Right lung (tissue), 5 donors: ENCODE results near the gene DMD. TPM values are rescaled to one million over a fixed set of nuclear protein-coding genes. Genes with fewer than 3 reads are reported as not detected.

Experiments
- DNase-seq, 2 donors: peaks; one replicate each; pipeline ENCODE4 v3.0.0-alpha.2; 2013
- polyA plus RNA-seq, 5 donors: library from polyadenylated mRNA; unstranded; fragments of 120-200 nt; gene quantifications; one replicate each; pipeline versions ENCODE4 v1.2.1 to v1.2.3, GENCODE V29; 2013; ENCODE audit warnings: inconsistent platforms in 1 of 5, low replicate concordance in 1 of 5; ENCODE audit not compliant: insufficient read length in 5 of 5, insufficient read depth in 1 of 5

Gene DMD
- polyA plus RNA-seq, 5 donors, result 46.8 to 79.3 (median 59.8) TPM

DNA sequence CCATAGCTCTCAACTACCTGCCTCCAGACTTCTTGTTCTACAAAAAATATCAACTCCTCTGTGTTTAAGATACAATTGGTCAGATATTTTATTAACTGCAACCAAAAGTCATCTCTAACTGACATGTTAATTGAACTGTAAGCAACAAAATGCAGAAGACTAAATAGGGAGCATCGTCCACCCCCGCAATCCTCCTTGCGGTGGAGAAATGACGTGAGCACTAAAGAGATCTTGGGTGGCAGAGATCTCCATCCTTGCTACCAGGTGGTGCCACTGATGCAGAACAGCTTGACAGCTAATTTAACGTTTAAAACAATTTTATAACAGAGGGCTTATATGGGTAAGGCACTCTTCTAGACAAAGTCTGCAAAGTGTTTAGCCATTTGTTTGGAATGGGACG, 1975.1 kb downstream of the DMD start:
- DNase-seq, result no peak

- DNase-seq, result no peak
These were observed 1977.3 kb downstream of the DMD start for GRCh38 chrX:31233941-31234496.

GRCh38 chrX:31232506-31232905, 1978.8 kb downstream of the DMD start:
- DNase-seq, result no peak

GRCh38 chrX:31228909-31229308, 1982.4 kb downstream of the DMD start:
- DNase-seq, result no peak

DNA sequence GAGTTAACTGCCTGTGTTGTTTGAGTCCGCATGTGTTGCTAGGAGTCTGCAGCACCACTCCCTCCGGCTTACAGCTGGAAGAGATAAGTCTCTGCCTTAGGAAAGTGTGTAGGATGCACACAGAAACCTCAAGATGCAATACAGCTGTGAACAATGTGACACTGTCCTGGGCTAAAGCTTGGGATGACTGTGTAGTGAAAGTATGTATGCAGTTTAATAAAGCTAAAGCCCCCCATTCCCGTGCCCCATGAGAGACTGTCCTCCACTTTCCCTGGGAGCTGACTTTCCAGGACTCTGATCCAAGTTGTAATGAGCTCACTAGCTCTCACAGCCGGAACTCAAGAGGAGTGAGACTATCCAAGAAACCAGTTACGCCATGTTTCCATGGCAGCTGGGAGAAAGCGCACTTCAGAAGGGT, 1982.9 kb downstream of the DMD start:
- peak; percentile 67 to 79 for DNase-seq

DNA sequence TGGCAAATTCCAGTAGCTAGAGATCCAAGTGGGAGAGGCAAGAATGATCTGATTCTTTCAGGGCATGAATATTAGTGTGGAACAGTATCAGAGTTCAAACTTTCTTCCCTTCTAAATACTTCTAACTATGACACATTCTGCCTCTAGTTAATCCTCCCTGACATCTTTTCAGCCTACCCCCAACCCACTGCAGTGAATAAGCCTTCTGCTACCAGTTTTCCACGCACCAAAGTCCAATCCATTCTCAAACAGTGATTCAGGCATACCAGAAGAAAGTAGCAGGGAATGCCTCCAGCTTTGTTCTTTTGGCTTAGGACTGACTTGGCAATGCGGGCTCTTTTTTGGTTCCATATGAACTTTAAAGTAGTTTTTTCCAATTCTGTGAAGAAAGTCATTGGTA, 1984.1 kb downstream of the DMD start:
- DNase-seq, result no peak

DNA sequence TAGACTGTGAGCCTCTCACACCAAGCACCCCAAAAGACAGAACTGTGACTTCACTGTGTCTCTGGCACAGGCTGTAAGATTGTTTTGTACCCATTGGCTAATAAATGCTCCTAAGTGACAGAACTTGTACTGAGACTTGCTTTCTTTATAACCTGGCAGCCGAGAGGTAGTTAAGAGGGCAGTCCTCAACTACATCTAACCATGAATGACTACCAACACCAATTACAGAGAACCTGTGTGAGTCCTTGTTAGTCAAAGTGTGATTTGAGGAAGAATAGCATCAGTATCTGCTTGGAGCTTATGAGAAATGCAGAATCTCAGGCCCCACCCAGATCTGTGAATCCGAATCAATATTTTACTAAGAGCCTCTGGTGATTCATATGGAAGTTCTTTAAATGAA, 1985.5 kb downstream of the DMD start:
- no peak for DNase-seq

DNA sequence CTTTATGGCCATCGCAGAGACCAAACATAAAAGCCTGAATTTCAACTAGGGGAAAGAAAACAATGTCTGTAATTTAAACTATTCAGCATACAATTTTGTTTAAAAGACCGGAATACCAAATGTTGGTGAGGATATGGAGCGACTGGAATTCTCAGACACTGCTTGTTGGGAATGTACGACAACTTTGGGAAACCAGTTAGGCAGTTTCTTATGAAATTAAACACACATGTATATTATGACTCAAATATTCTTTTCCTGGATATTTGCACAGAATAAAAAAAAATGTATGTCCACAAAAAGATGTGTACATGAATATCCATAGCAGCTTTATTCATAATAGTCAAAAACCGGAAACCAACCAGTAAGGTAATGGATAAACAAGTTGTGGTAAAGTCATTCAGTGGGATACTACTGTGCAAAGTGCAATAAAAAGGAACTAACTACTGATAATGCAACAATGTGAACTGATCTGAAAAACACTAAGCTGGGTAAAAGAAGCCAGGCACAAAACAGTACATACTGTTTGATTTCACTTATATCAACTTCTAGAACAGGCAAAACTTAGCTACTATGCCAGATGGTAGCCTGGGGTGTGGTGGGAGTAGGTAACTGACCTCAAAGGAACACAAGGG, 1986.9 kb downstream of the DMD start:
- no peak for DNase-seq

DNA sequence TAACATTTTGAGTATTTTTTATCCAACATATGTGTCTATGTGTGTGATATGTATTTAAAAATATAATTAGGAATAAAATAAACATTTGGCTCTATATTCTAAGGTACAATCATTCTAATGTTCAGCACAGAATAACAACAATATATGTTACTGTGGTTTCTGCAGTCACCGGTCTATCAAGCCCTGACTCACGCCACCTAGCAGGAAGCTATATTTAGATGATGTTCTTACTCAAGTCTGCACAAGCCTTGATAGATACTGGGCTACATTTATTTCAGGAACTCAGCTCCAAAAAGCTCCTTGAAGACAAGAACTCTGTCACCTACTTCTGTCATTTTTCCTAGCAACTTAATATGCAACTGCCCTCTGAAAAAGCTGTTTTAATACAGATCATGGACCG, 1987.5 kb downstream of the DMD start:
- DNase-seq, result no peak

- no peak for DNase-seq
These were observed 1988.4 kb downstream of the DMD start for GRCh38 chrX:31222946-31223345.

DNA sequence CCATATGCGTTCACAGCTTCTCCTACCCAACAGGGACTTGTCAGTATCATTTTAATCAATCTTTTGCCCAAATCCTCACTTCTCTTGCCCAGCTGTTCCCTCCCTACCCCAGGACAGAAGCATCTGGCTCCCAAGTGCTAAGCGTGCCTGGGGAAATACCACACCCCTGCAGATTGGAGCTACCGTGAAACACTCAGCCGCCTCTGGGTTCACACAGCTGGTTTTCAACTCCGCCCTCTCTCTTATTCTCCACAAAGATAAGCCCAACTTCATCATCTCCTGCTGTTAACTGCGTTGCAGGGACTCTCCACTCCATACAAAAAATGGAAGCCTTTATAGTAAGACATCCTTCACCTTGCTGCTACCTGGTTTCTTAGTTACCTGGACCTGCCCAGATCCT, 1992.2 kb downstream of the DMD start:
- DNase-seq, result no peak

DNA sequence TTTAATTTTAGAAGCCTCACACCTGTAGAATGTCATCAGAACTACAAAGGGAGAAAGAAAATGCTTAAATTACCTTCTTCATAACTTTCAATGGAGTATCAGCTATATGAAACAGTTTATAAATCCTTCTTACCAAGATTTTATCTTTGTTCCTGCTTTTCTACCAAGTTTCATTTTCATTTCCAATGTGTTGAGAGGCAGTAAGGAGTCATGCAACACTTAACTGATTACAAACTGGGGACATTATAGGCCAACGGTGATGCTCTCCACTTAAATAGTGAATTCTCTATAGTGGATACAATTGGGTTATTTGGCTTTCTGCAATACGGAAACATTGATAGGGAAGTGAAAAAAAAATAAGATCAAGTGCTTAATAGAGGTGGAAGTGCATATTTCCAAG, 1994.3 kb downstream of the DMD start:
- DNase-seq, result no peak

- no peak for DNase-seq
These were observed 1996.0 kb downstream of the DMD start for GRCh38 chrX:31215277-31215815.

DNA sequence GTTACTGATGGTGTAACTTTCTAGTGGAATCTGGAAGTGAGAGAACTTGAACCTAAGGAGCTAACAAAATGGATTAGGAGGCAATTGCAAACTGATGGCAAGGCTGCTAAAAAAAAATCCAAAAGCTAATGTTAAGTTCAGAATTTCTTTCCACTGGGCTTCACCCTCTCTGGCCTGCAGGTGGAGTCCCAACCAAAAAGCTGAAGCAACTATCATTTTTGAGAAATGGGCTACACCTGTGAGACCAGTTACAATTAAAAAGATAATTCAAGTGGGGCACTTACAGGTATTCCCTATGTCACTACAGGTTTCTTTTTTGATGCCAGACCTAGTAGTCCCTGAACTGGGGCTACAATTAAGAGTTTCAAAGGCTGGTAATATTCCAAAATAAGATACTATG, 1997.4 kb downstream of the DMD start:
- DNase-seq, result no peak

GRCh38 chrX:31212856-31213748, 1998.2 kb downstream of the DMD start:
- no peak for DNase-seq

DNA sequence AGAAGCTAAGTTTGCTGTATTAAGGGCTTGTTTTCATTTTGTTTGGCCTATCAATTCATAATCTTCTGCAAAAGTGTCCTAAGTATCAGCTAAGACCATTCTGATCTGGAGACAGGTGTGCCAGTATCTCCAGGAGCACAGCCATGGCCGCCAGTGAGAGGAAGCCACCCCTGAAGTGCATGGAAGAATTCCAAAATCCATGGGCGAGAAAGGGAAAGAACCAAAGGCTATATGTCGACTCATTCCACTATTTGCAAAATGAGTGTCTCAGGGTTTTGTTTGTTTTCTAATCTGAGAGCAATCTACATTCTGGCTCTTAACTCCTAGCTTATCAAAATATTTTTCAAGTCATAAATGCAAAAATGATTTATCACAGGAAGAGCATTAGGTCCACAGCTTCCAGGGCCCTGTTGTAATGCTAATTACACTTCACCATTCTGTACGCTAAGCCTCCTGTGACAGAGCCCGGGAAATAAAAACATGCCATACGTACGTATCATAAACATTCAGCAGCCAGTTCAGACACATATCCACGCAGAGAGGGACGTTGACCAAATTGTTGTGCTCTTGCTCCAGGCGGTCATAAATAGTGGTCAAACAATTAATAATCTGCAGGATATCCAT, 2002.2 kb downstream of the DMD start:
- DNase-seq, result no peak

- no peak for DNase-seq
These were observed 2009.8 kb downstream of the DMD start for GRCh38 chrX:31201503-31201902.

DNA sequence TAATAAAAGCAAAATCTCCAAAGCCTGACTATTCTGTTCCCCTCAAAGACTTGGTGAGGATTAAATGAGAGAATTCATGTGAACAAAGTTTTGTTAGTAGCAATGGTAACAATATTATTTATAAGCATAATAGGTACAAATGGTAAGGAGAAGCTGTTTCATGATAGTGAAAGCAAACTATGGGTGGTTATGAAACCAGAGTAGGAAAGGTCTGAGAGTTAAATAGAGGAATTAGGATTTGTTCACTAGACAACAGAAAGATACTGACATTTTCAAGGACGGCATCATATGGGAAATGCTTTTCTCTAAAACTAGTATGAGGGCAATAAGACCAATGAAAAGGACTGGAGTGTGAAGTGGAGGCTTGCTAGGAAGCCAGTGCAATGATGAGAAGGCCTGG, 2010.9 kb downstream of the DMD start:
- DNase-seq, result no peak

DNA sequence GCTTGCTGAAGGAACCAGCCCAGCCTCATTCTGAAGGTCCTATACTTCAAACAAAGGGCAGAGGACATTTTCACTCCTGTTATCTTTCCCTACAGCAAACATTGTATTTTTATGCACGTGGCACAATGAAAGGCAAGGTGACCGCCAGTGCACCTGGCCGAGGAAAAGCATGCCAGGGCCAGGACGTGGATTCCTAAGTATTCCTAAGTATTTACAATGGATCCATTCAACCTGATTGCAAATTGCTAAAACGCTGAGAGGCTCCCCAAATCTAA, 2011.6 kb downstream of the DMD start:
- DNase-seq, result no peak

DNA sequence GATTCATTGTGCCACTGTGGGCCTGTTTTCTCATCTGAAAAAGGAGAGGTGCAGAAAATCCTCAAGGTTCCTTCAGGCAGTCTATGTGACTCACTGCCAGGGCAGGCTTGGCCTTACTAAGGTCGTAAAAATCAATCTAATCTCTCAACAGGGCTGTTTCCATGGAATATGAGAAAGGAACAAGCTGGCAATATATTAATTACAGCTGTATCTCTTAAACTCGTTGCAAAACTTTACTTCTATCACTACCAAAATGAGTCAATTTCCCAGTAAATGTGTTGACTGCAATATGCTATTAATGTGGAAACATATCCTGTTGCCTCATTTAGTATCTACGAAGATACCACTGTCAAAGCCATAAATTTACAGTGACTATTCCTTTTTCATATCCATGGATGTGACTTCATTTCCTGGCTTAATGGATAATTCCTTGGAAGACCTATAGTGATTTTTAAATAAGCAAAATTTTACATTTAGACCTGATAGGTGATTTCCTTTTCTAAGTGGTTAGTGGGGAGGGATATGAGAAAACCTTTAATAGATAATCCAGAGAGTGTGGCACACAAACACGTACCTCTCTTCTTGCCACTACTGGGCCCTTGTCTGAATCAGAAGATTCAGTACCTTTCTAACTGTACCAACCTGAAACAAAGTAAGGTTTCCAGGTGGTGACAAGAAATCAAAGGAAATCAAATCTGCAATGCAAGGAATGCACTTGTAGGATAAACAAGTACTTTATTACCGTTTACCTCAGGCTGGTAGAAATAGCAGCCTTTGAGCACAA, 2012.1 kb downstream of the DMD start:
- no peak for DNase-seq

DNA sequence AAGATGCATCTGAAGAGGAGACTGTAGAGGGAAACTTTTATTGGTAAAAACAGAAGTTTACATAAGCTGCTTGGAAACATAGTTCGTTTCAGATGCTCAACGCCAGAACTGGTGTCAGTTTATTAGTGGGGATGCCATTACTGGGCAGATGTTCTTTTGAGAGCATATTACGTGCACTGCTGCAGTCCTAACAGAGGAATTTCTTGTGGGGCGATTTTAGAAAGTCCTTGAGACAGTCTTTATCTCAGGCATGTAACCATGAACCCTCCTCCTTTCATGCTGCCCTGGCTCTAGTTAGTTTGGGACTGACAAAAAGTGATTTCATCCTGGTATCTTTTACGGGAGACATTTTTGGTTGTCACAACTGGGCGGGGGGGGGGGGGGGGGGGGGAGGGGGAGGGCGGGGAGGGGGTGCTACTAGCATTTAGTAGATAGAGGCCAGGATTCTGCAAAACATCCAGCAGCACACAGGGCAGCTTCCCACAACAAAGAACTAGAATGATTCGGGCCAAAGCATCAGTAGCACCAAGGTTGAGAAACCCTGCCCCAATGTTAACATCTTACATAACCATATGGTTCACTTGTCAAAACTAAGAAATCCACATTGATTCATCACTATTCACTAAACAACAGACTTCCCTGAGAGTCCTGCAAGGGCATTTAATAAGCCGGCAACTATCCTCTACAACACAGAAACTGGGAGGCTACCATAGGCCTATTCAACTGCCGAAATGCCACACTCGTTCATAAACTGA, 2021.0 kb downstream of the DMD start:
- DNase-seq, result no peak
